Type B pancreatic cell (in vitro differentiated cells): ENCODE measurements around the gene C9orf50. TPM values are rescaled to one million over a fixed set of nuclear protein-coding genes. Genes with fewer than 3 reads are reported as not detected.

Experiments used
- DNase-seq: peaks from one replicate; pipeline ENCODE4 v3.0.0; 2021; ENCODE audit warnings: mixed read lengths; ENCODE audit not compliant: unreplicated experiment; ENCODE audit errors: extremely low spot score
- H3K27ac Mint-ChIP-seq: 2 replicates; pipeline ENCODE4 v1.8.0; 2021; ENCODE audit warnings: mild to moderate bottlenecking, mixed read lengths
- H3K27me3 Mint-ChIP-seq: 2 replicates; pipeline ENCODE4 v1.8.0; 2021; ENCODE audit warnings: mixed read lengths
- H3K36me3 Mint-ChIP-seq: 2 replicates; pipeline ENCODE4 v1.8.0; 2021; ENCODE audit warnings: mixed read lengths
- H3K4me1 Mint-ChIP-seq: one replicate; pipeline ENCODE4 v1.8.0; 2021; ENCODE audit warnings: mixed read lengths; ENCODE audit not compliant: unreplicated experiment
- H3K4me3 Mint-ChIP-seq: 2 replicates; pipeline ENCODE4 v1.8.0; 2021; ENCODE audit warnings: mild to moderate bottlenecking, mixed read lengths
- H3K9me3 Mint-ChIP-seq: 2 replicates; pipeline ENCODE4 v1.8.0; 2021; ENCODE audit warnings: mixed read lengths
- CTCF ChIP-seq: fragments of 200-600 bp; sonication (generic); conservative IDR thresholded peaks from 2 replicates; pipeline ENCODE4 v1.5.0; 2021; ENCODE audit warnings: antibody characterized with exemption, mild to moderate bottlenecking
- total RNA-seq: library from RNA; stranded (reverse); gene quantifications from 2 replicates; pipeline ENCODE4 v1.2.1, GENCODE V29; 2021; ENCODE audit warnings: low replicate concordance

C9orf50 gene
- total RNA-seq, 1 donor from 2014 or later: not detected

- no peaks in the 10 kb centered on the region for H3K36me3 Mint-ChIP-seq
- H3K27ac Mint-ChIP-seq: peak overlapping the region; percentile 83
- H3K4me3 Mint-ChIP-seq: peak overlapping the region; percentile 72
- H3K9me3 Mint-ChIP-seq: no peaks in the 10 kb centered on the region
- peak; percentile 83 for DNase-seq
- TF ChIP-seq CTCF: no peak
- no peaks in the 10 kb centered on the region for H3K27me3 Mint-ChIP-seq
- peaks cover 49% of the 10 kb centered on the region for H3K4me1 Mint-ChIP-seq
Observed at GRCh38 chr9:129597355-129598088, 23.4 kb downstream of the C9orf50 start.

- Mint-ChIP-seq H3K27me3 (no peaks in the 10 kb centered on the region), H3K4me1 (peaks cover 55% of the 10 kb centered on the region), H3K36me3 (no peaks in the 10 kb centered on the region), H3K4me3 (peak overlapping the region; percentile 84), H3K9me3 (no peaks in the 10 kb centered on the region), H3K27ac (peak overlapping the region; percentile 35)
- DNase-seq: no peak
- no peak for TF ChIP-seq CTCF
Observed at GRCh38 chr9:129596541-129597331, 24.2 kb downstream of the C9orf50 start.

GRCh38 chr9:129595903-129596540 lies 24.9 kb downstream of the C9orf50 start:
- TF ChIP-seq CTCF: peak; percentile 32
- H3K4me3 Mint-ChIP-seq: peak overlapping the region; percentile 84
- H3K4me1 Mint-ChIP-seq: peaks cover 58% of the 10 kb centered on the region
- H3K27ac Mint-ChIP-seq: peak overlapping the region; percentile 35
- DNase-seq: no peak
- H3K36me3 Mint-ChIP-seq: no peaks in the 10 kb centered on the region
- H3K27me3 Mint-ChIP-seq: no peaks in the 10 kb centered on the region
- H3K9me3 Mint-ChIP-seq: no peaks in the 10 kb centered on the region

- H3K4me1 Mint-ChIP-seq: peaks cover 57% of the 10 kb centered on the region
- H3K27me3 Mint-ChIP-seq: no peaks in the 10 kb centered on the region
Observed at GRCh38 chr9:129595311-129595741, 25.6 kb downstream of the C9orf50 start.

More at GRCh38 chr9:129595311-129595741, 25.6 kb downstream of the C9orf50 start:
- TF ChIP-seq CTCF: no peak
- H3K9me3 Mint-ChIP-seq: no peaks in the 10 kb centered on the region
- no peaks in the 10 kb centered on the region for H3K36me3 Mint-ChIP-seq
- H3K4me3 Mint-ChIP-seq: peak overlapping the region; percentile 57
- peak overlapping the region; percentile 32 for H3K27ac Mint-ChIP-seq
- DNase-seq: no peak
